Measurements from ENCODE around the gene TENM4. TPM values are rescaled to one million over a fixed set of nuclear protein-coding genes. Genes with fewer than 3 reads are reported as not detected.
"Not testable (repeated sequence)": the region's sequence is repeated elsewhere in the genome, so short reads cannot be mapped to it uniquely, and the experiment has no call there.

Gene TENM4
- polyA plus RNA-seq, 1 experiment, result 5.5 TPM

- H3K27me3 ChIP-seq (ENCODE audit: control insufficient read depth, insufficient read depth, low read length), result no peaks in the 10 kb centered on the region
- H3K4me3 ChIP-seq (ENCODE audit: low read depth, low read length), result no peak overlapping the region
- POLR2A ChIA-PET, result no interaction called here
- no peaks in the 10 kb centered on the region for H3K9me3 ChIP-seq (ENCODE audit: control insufficient read depth, insufficient read depth, low read length)
- no peak overlapping the region for H3K27ac ChIP-seq (ENCODE audit: low read depth, low read length)
- TF ChIP-seq, protein P1, sequence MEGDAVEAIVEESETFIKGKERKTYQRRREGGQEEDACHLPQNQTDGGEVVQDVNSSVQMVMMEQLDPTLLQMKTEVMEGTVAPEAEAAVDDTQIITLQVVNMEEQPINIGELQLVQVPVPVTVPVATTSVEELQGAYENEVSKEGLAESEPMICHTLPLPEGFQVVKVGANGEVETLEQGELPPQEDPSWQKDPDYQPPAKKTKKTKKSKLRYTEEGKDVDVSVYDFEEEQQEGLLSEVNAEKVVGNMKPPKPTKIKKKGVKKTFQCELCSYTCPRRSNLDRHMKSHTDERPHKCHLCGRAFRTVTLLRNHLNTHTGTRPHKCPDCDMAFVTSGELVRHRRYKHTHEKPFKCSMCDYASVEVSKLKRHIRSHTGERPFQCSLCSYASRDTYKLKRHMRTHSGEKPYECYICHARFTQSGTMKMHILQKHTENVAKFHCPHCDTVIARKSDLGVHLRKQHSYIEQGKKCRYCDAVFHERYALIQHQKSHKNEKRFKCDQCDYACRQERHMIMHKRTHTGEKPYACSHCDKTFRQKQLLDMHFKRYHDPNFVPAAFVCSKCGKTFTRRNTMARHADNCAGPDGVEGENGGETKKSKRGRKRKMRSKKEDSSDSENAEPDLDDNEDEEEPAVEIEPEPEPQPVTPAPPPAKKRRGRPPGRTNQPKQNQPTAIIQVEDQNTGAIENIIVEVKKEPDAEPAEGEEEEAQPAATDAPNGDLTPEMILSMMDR (IDR thresholded peaks at IDR 0.05; ENCODE audit: low read depth, low read length), result no peak
- DNase-seq (ENCODE audit: low read depth, low spot score), result no peak
- CTCF ChIA-PET, result no interaction called here
Measured at GRCh38 chr11:79227767-79228755, 212.8 kb downstream of the TENM4 start.

DNA sequence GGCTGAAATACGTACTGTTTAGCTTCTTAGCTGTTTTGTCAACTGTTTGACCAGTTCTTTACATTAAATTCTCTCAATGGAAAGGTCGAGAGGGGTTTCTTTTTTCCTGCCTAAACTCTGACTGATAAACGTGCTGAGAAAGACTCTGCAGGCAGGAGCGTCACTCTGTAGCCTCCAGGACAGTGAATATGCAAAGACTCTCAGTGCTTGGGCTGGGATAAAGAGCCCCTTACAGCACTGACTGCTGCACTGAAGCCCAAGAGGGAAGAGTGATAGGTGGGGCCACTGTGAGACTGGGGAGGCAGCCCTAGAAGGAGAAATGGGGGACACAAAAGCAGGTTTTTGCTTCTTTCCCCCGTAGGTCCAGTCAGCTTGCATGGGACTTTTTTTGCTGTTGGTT, 213.5 kb downstream of the TENM4 start:
- ChIA-PET POLR2A (no interaction called here), CTCF (no interaction called here)
- no peak overlapping the region for H3K27ac ChIP-seq (ENCODE audit: low read depth, low read length)
- no peak for DNase-seq (ENCODE audit: low read depth, low spot score)
- H3K9me3 ChIP-seq (ENCODE audit: control insufficient read depth, insufficient read depth, low read length), result no peaks in the 10 kb centered on the region
- TF ChIP-seq, protein P1 (IDR thresholded peaks at IDR 0.05; ENCODE audit: low read depth, low read length), result no peak
- H3K27me3 ChIP-seq (ENCODE audit: control insufficient read depth, insufficient read depth, low read length), result no peaks in the 10 kb centered on the region
- H3K4me3 ChIP-seq (ENCODE audit: low read depth, low read length), result no peak overlapping the region

GRCh38 chr11:79226126-79226525, 214.7 kb downstream of the TENM4 start:
- TF ChIP-seq, protein P1 (IDR thresholded peaks at IDR 0.05; ENCODE audit: low read depth, low read length), result no peak
- ChIA-PET POLR2A (interaction anchor here (1.2 kb wide), 1 partner anchor 18 kb away, joined by 4 read pairs; no protein-coding TSS in a partner anchor), CTCF (interaction anchor here (0.8 kb wide), 1 partner anchor 580 kb away, joined by 3 read pairs; no protein-coding TSS in a partner anchor)
- DNase-seq (ENCODE audit: low read depth, low spot score), result no peak
- Histone ChIP-seq H3K27me3 (ENCODE audit: control insufficient read depth, insufficient read depth, low read length) (no peaks in the 10 kb centered on the region), H3K4me3 (ENCODE audit: low read depth, low read length) (no peak overlapping the region), H3K27ac (ENCODE audit: low read depth, low read length) (no peak overlapping the region), H3K9me3 (ENCODE audit: control insufficient read depth, insufficient read depth, low read length) (no peaks in the 10 kb centered on the region)

GRCh38 chr11:79222163-79222562, 218.7 kb downstream of the TENM4 start:
- CTCF ChIA-PET; H3K4me3 ChIP-seq (ENCODE audit: low read depth, low read length); H3K9me3 ChIP-seq (ENCODE audit: control insufficient read depth, insufficient read depth, low read length); H3K27ac ChIP-seq (ENCODE audit: low read depth, low read length); H3K27me3 ChIP-seq (ENCODE audit: control insufficient read depth, insufficient read depth, low read length); POLR2A ChIA-PET; DNase-seq (ENCODE audit: low read depth, low spot score): not testable (repeated sequence)

GRCh38 chr11:79221444-79222130, 219.2 kb downstream of the TENM4 start:
- POLR2A ChIA-PET, result no interaction called here

More at GRCh38 chr11:79221444-79222130, 219.2 kb downstream of the TENM4 start:
- Histone ChIP-seq H3K4me3 (ENCODE audit: low read depth, low read length) (no peak overlapping the region), H3K9me3 (ENCODE audit: control insufficient read depth, insufficient read depth, low read length) (no peaks in the 10 kb centered on the region), H3K27me3 (ENCODE audit: control insufficient read depth, insufficient read depth, low read length) (no peaks in the 10 kb centered on the region), H3K27ac (ENCODE audit: low read depth, low read length) (no peak overlapping the region)
- DNase-seq (ENCODE audit: low read depth, low spot score), result no peak
- CTCF ChIA-PET, result no interaction called here
- TF ChIP-seq, protein P1 (IDR thresholded peaks at IDR 0.05; ENCODE audit: low read depth, low read length), result no peak
